Karpas-422 (cell line): ENCODE results near the gene CP. TPM values are rescaled to one million over a fixed set of nuclear protein-coding genes. Genes with fewer than 3 reads are reported as not detected.

ENCODE experiments used
- DNase-seq: peaks from one replicate; pipeline ENCODE4 v3.0.0-alpha.2; 2015
- H2AFZ ChIP-seq: fragments of 200-600 bp; sonication (generic); 2 replicates; pipeline ENCODE4 v1.6.1; 2014; ENCODE audit warnings: antibody characterized with exemption, low read length, mixed read lengths
- H3K27ac ChIP-seq: fragments of 200-600 bp; sonication (generic); 2 replicates; pipeline ENCODE4 v1.5.1; 2014; ENCODE audit warnings: mild to moderate bottlenecking, low read length, moderate library complexity
- H3K27me3 ChIP-seq: fragments of 200-600 bp; sonication (generic); 2 replicates; pipeline ENCODE4 v1.6.1; 2014; ENCODE audit warnings: low read length, mixed read lengths
- H3K36me3 ChIP-seq: fragments of 200-600 bp; sonication (generic); 2 replicates; pipeline ENCODE4 v1.6.1; 2014; ENCODE audit warnings: low read length, mixed read lengths; ENCODE audit not compliant: insufficient read depth
- H3K4me1 ChIP-seq: fragments of 200-600 bp; sonication (generic); 2 replicates; pipeline ENCODE4 v1.6.1; 2014; ENCODE audit warnings: mild to moderate bottlenecking, low read length, mixed read lengths
- H3K4me2 ChIP-seq: fragments of 200-600 bp; sonication (generic); 2 replicates; pipeline ENCODE4 v1.6.1; 2014; ENCODE audit warnings: low read length, low read depth, mild to moderate bottlenecking; ENCODE audit not compliant: poor library complexity, severe bottlenecking
- H3K4me3 ChIP-seq: fragments of 200-600 bp; sonication (generic); 2 replicates; pipeline ENCODE4 v1.5.1; 2014; ENCODE audit warnings: mild to moderate bottlenecking, antibody characterized with exemption, low read length, mixed read lengths
- H3K79me2 ChIP-seq: fragments of 200-600 bp; sonication (generic); 2 replicates; pipeline ENCODE4 v1.6.1; 2014; ENCODE audit warnings: mild to moderate bottlenecking, low read length, mixed read lengths
- H3K9ac ChIP-seq: fragments of 200-600 bp; sonication (generic); 2 replicates; pipeline ENCODE4 v1.6.0; 2014; ENCODE audit warnings: low read length
- H3K9me2 ChIP-seq: fragments of 200-600 bp; sonication (generic), shearing (Covaris generic); replicated peaks from 2 replicates; pipeline ENCODE4 v1.6.0; 2014; ENCODE audit warnings: mild to moderate bottlenecking, low read length, moderate library complexity; ENCODE audit not compliant: insufficient read depth
- H3K9me3 ChIP-seq: fragments of 300-700, 200-600 bp; sonication (generic); 2 replicates; pipeline ENCODE4 v1.6.1; 2014; ENCODE audit warnings: low read length, mixed read lengths
- H4K20me1 ChIP-seq: fragments of 200-600 bp; sonication (generic); 2 replicates; pipeline ENCODE4 v1.6.1; 2014; ENCODE audit warnings: mild to moderate bottlenecking, antibody characterized with exemption, low read length, low read depth; ENCODE audit not compliant: insufficient read depth
- total RNA-seq: library from RNA; depleted of rRNA; stranded (reverse); fragments of >200 nt; shearing (Covaris generic); gene quantifications from 2 replicates; pipeline ENCODE4 v1.2.3, GENCODE V29; 2014; ENCODE audit warnings: low replicate concordance; rRNA removed

The CP gene
- total RNA-seq, result not detected in 2 replicates

DNA sequence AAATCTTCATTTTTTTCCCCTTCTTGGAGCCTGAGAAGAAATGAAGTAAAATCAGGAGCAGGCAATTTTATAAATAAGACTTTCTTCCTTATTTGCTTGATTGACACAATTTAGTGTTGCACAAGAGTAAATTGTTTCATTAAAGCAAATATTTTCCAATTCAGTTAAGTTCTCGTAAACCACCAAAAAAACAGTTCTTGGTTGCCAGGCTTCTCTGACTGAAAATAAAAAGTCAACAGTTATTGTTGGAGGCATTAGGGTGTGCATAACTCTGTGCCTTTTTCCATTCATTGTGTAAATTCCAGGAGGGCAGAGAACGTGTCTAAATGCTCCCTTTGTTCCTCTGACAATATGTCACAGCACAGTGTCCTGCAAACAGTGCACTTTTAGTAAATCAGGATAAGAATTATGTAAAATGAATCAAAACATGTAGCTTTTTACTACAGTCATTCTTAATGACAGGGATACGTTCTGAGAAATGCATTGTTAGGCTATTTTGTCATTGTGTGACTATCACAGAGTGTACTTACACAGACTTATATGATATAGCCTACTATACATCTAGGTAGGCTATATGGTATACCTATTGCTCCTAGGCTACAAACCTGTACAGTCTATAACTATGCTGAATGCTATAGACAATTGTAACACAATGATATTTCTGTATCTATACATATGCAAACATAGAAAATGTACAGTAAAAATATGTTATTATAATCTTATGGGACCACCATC lies at the start of gene CP:
CP (minus strand) TSS at position 47 of the 735 bp plus-strand sequence; CDS start at position 10, 37 bp downstream.
- no peak for DNase-seq
- H3K4me2 ChIP-seq, result no peak within 1 kb of the TSS
- H3K9me2 ChIP-seq, result no peaks in the 10 kb centered on the region
- H3K4me1 ChIP-seq, result peaks cover 10% of the 10 kb centered on the region
- no peak within 1 kb of the TSS for H3K4me3 ChIP-seq
- no peaks in the 10 kb centered on the region for H3K79me2 ChIP-seq
- H3K9me3 ChIP-seq, result no peaks in the 10 kb centered on the region
- H3K27ac ChIP-seq, result no peak within 1 kb of the TSS
- H3K36me3 ChIP-seq, result no peaks in the 10 kb centered on the region
- H2AFZ ChIP-seq, result no peak within 1 kb of the TSS
- H4K20me1 ChIP-seq, result no peaks in the 10 kb centered on the region
- H3K27me3 ChIP-seq, result no peaks in the 10 kb centered on the region
- no peak within 1 kb of the TSS for H3K9ac ChIP-seq

DNA sequence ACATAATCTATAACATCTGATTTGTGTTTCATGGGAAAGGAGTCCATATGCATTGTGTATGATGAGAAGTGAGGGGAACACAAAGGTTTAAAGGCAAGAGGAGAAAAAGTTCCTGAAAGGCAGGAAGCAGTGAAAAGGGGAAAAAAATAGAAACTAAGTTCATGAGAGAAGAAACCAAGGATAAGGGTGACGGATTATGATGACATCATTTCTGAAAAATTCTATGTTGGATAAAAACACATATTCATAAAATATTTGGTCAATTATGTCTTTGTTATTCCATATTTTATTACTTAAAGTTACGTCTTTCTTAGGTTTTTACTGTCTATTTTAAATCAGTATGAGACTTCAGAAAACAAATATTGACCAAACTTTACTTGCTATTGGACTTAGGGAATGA lies 48.6 kb upstream of the CP start:
- H3K9me2 ChIP-seq, result no peaks in the 10 kb centered on the region
- no peak overlapping the region for H3K9ac ChIP-seq
- no peak overlapping the region for H3K27ac ChIP-seq
- H3K27me3 ChIP-seq, result no peaks in the 10 kb centered on the region
- H3K9me3 ChIP-seq, result no peaks in the 10 kb centered on the region
- H4K20me1 ChIP-seq, result no peaks in the 10 kb centered on the region
- H3K79me2 ChIP-seq, result no peaks in the 10 kb centered on the region
- H3K4me1 ChIP-seq, result peaks cover 13% of the 10 kb centered on the region
- no peak overlapping the region for H3K4me2 ChIP-seq
- no peaks in the 10 kb centered on the region for H3K36me3 ChIP-seq
- DNase-seq, result no peak
- no peak overlapping the region for H3K4me3 ChIP-seq
- H2AFZ ChIP-seq, result no peak overlapping the region

DNA sequence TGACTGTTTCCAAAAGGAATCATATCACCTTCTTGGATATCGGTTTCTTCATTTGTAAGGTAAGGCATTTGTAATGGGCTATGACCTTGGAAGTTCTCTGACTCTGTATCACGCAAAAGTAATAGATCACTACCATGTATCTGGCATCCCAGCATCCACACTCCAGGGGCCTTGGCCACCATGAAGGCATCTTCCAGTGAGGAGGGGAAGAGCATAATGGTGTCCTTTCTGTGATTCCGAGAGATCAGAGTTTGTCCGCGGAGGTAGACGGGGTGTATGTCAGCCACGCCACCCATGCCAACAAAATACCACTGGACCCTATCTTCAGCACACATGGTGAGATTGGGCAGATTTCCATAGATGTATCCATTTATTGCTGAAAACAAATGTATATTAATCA lies 48.1 kb upstream of the CP start:
- Histone ChIP-seq H3K4me1 (peaks cover 14% of the 10 kb centered on the region), H3K27me3 (no peaks in the 10 kb centered on the region), H3K9me3 (no peaks in the 10 kb centered on the region), H4K20me1 (no peaks in the 10 kb centered on the region), H3K36me3 (no peaks in the 10 kb centered on the region), H3K4me2 (no peak overlapping the region), H3K27ac (no peak overlapping the region), H3K4me3 (no peak overlapping the region), H3K79me2 (no peaks in the 10 kb centered on the region), H3K9ac (no peak overlapping the region), H2AFZ (no peak overlapping the region), H3K9me2 (no peaks in the 10 kb centered on the region)
- no peak for DNase-seq

DNA sequence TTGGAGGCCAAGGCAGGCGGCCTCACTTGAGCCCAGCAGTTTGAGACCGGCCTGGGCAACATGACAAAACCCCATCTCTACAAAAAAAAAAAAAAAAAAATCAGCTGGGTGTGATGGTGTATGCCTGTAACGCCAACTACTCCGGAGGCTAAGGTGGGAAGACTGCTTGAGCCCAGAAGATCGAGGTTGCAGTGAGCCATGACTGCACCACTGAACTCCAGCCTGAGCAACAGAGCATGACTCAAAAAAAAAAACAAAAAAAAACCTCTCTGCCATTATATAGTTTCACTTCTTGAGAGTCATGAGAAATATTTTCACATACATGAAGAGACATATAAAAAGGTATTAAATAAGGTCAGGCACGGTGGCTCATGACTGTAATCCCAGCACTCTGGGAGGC lies 45.9 kb upstream of the CP start:
- H3K4me1 ChIP-seq, result peaks cover 28% of the 10 kb centered on the region
- H4K20me1 ChIP-seq, result no peaks in the 10 kb centered on the region
- H3K79me2 ChIP-seq, result no peaks in the 10 kb centered on the region
- H3K27ac ChIP-seq, result no peak overlapping the region
- H3K27me3 ChIP-seq, result no peaks in the 10 kb centered on the region
- no peaks in the 10 kb centered on the region for H3K36me3 ChIP-seq
- DNase-seq, result peak; percentile 67
- H3K9ac ChIP-seq, result no peak overlapping the region
- no peak overlapping the region for H3K4me3 ChIP-seq
- H3K9me2 ChIP-seq, result no peaks in the 10 kb centered on the region
- no peak overlapping the region for H2AFZ ChIP-seq
- H3K9me3 ChIP-seq, result no peaks in the 10 kb centered on the region
- H3K4me2 ChIP-seq, result peak overlapping the region; percentile 37

DNA sequence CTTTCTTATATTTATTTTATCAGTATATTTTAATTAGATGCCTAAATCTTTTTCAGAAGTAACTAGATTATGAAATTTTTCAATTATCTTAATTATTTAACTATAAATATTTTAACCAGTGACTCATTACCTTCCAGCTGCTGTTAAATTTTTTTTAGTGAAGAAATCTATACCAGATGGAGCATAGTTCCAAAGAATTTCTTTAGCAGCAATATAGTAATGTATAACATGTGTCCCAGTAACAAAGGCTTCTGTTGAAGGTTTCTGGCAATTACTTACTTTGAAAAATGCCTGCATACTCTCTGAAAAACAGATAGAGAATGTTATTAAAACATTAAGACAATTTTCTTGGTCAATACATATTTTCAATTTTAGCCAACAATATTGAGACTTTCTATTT lies 45.1 kb upstream of the CP start:
- H3K4me3 ChIP-seq, result no peak overlapping the region
- H3K9ac ChIP-seq, result no peak overlapping the region
- H3K27ac ChIP-seq, result no peak overlapping the region
- no peaks in the 10 kb centered on the region for H3K9me2 ChIP-seq
- no peak for DNase-seq
- no peaks in the 10 kb centered on the region for H3K79me2 ChIP-seq
- no peaks in the 10 kb centered on the region for H3K36me3 ChIP-seq
- H3K27me3 ChIP-seq, result no peaks in the 10 kb centered on the region
- peak overlapping the region; percentile 37 for H3K4me2 ChIP-seq
- no peaks in the 10 kb centered on the region for H4K20me1 ChIP-seq
- H3K4me1 ChIP-seq, result peaks cover 28% of the 10 kb centered on the region
- H2AFZ ChIP-seq, result no peak overlapping the region
- H3K9me3 ChIP-seq, result no peaks in the 10 kb centered on the region

DNA sequence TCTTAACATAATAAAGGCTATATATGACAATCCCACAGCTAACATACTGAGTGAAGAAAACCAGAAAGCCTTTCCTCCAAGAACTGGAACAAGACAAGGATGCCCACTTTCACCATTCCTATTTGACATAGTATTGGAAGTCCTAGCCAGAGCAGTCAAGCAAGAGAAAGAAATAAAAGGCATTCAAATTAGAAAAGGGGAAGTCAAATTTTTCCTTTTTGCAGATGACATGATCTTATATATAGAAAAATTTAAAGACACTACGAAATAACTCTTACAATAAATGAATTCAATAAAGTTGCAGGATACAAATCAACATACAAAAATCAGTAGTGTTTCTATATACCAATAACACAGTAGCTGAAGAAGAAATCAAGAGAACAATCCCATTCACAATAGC lies 42.2 kb upstream of the CP start:
- no peak overlapping the region for H2AFZ ChIP-seq
- H3K4me2 ChIP-seq, result peak overlapping the region; percentile 28
- no peak overlapping the region for H3K9ac ChIP-seq
- peak; percentile 53 for DNase-seq
- no peaks in the 10 kb centered on the region for H4K20me1 ChIP-seq
- H3K9me3 ChIP-seq, result no peaks in the 10 kb centered on the region
- H3K36me3 ChIP-seq, result no peaks in the 10 kb centered on the region
- H3K27me3 ChIP-seq, result no peaks in the 10 kb centered on the region
- no peaks in the 10 kb centered on the region for H3K79me2 ChIP-seq
- peaks cover 28% of the 10 kb centered on the region for H3K4me1 ChIP-seq
- no peak overlapping the region for H3K4me3 ChIP-seq
- H3K27ac ChIP-seq, result no peak overlapping the region
- no peaks in the 10 kb centered on the region for H3K9me2 ChIP-seq

DNA sequence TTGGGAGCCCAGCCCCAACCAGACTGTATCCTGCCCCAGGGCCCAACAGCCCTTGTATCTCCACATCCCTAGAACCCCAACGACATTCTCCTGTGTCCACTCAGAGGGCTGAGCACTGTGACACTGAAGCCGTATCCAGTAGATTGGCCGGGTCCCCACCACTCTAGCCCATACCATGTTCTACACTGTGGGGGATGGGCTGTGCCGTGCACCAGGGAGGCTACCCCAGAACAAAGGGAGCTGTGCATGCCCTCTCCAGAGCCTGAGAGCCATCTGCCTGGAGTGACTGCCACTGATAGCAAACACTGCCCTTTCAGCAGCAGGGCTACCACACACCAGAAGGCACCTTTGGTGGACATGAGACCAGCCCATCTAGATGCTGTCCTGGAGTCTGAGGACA lies 37.1 kb upstream of the CP start:
- Histone ChIP-seq H3K36me3 (no peaks in the 10 kb centered on the region), H3K4me1 (peaks cover 7% of the 10 kb centered on the region), H3K27ac (no peak overlapping the region), H3K9ac (no peak overlapping the region), H3K79me2 (no peaks in the 10 kb centered on the region), H3K27me3 (no peaks in the 10 kb centered on the region), H3K9me2 (no peaks in the 10 kb centered on the region), H3K4me2 (no peak overlapping the region), H2AFZ (no peak overlapping the region), H3K4me3 (no peak overlapping the region), H4K20me1 (no peaks in the 10 kb centered on the region), H3K9me3 (no peaks in the 10 kb centered on the region)
- no peak for DNase-seq

DNA sequence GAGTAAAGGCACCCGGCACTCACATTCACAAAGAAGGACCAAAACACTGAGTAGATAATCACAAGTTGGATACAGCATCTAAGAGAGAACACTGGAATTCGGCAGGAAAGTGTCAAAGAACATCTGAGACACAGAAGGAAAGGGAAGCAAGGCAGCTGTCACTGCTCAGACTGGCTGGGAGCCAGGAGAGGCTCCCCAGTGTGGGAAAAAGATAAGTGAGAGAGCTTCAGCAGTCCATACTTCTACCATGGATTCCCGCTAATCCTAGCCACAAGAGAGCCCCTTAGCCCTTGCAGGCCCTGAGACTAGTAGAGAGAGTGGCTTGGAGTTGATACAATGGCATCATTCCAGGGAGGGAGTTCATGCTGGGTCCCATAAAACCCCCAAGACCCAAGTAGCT lies 36.7 kb upstream of the CP start:
- Histone ChIP-seq H3K9ac (no peak overlapping the region), H3K27me3 (no peaks in the 10 kb centered on the region), H3K79me2 (no peaks in the 10 kb centered on the region), H2AFZ (no peak overlapping the region), H3K27ac (no peak overlapping the region), H3K4me2 (no peak overlapping the region), H4K20me1 (no peaks in the 10 kb centered on the region), H3K4me1 (peaks cover 3% of the 10 kb centered on the region), H3K4me3 (no peak overlapping the region), H3K9me3 (no peaks in the 10 kb centered on the region), H3K36me3 (no peaks in the 10 kb centered on the region), H3K9me2 (no peaks in the 10 kb centered on the region)
- no peak for DNase-seq
